ENCODE measurements around the gene RBBP5. TPM values are rescaled to one million over a fixed set of nuclear protein-coding genes. Genes with fewer than 3 reads are reported as not detected.

RBBP5 gene
- total RNA-seq, 3 donors from 2014 or later (not counting 1 experiment from before 2014, with no cell fraction given), result 13.9 to 18.2 (median 17.8) TPM

DNA sequence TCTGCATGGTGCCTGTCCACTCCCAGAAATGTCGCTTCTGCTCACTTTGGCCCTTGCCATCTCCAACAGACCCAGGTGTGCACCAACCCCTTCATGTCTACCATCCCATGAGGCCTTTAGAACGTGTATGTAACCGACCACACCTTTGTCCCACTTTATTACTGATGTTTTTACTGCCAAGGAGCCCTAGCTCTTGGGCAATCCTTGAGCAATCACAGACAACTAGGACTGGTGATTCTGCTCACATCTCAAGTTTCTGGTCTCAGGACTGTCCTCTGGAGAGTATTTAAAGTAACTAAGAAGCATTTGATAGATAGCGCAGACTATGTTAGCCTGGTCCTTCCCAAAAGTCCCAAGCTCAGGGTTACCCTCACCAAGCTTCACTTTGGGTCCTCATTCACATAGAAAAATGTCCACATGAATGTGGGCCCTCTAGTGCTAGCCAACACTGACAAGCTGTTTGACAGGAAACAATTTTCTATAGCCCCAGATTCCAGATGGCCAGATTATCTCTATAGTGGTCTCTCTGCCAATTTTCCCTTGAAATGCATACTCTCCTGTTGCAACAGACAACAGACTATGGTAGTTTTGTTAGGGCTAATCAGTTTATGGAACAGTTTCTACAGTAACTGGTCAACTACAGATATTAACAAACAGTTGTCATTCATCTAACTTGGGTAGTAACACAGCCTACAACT, 30.6 kb downstream of the RBBP5 start:
- Histone ChIP-seq H3K36me3 (ENCODE audit: control insufficient read depth, insufficient read depth, low read length) (peaks cover 79% of the 10 kb centered on the region), H3K4me3 (ENCODE audit: low read length) (no peak overlapping the region), H3K27ac (ENCODE audit: low read length) (no peak overlapping the region), H3K4me1 (ENCODE audit: control insufficient read depth, insufficient read depth, low read length) (no peaks in the 10 kb centered on the region), H3K27me3 (ENCODE audit: control insufficient read depth, insufficient read depth, low read length) (no peaks in the 10 kb centered on the region), H3K9me3 (ENCODE audit: control insufficient read depth, insufficient read depth, low read length) (no peaks in the 10 kb centered on the region)
- Mint-ChIP-seq H3K9me3 (no peaks in the 10 kb centered on the region), H3K27me3 (ENCODE audit: low read depth in 2 of 2) (no peaks in the 10 kb centered on the region), H3K27ac (no peak overlapping the region), H3K4me1 (peaks cover 4 to 7% of the 10 kb centered on the region in 2 donors), H3K4me3 (no peak overlapping the region), H3K36me3 (peaks cover 49% of the 10 kb centered on the region)
- TF ChIP-seq, protein P1, sequence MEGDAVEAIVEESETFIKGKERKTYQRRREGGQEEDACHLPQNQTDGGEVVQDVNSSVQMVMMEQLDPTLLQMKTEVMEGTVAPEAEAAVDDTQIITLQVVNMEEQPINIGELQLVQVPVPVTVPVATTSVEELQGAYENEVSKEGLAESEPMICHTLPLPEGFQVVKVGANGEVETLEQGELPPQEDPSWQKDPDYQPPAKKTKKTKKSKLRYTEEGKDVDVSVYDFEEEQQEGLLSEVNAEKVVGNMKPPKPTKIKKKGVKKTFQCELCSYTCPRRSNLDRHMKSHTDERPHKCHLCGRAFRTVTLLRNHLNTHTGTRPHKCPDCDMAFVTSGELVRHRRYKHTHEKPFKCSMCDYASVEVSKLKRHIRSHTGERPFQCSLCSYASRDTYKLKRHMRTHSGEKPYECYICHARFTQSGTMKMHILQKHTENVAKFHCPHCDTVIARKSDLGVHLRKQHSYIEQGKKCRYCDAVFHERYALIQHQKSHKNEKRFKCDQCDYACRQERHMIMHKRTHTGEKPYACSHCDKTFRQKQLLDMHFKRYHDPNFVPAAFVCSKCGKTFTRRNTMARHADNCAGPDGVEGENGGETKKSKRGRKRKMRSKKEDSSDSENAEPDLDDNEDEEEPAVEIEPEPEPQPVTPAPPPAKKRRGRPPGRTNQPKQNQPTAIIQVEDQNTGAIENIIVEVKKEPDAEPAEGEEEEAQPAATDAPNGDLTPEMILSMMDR (IDR thresholded peaks at IDR 0.05), result no peak
- ATAC-seq (no peak), DNase-seq (no peak)
- intact Hi-C loops (cut with micrococcal nuclease), result no loop called here
- 95% methylated on average over 4 of the region's 4 CpGs for WGBS (ENCODE audit: insufficient coverage)

DNA sequence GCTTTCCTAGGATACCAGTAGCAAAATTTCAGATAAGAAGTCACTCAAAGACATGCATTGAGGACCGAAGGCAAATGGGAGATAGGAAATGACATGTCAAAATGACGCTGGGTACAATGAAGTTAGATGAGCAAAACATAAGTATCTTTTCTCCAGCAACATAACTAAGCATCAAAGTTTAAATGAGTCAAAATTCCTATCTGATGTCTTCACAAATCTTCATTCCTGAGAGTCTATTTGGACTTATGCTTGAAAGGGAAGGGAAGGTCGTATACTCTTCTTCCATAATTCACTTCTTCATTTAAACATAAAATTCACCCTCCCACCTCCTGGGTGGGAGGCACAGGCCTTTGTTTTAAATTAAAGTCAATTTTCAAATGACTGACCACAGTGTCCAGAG, 33.4 kb downstream of the RBBP5 start:
- 100% methylated on average over 2 of the region's 3 CpGs for WGBS (ENCODE audit: insufficient coverage)
- Mint-ChIP-seq H3K27me3 (ENCODE audit: low read depth in 2 of 2) (no peaks in the 10 kb centered on the region), H3K4me3 (no peak overlapping the region), H3K27ac (no peak overlapping the region), H3K9me3 (no peaks in the 10 kb centered on the region), H3K36me3 (peaks cover 29% of the 10 kb centered on the region), H3K4me1 (peaks cover 4 to 10% of the 10 kb centered on the region in 2 donors)
- Histone ChIP-seq H3K36me3 (ENCODE audit: control insufficient read depth, insufficient read depth, low read length) (peaks cover 62% of the 10 kb centered on the region), H3K27me3 (ENCODE audit: control insufficient read depth, insufficient read depth, low read length) (no peaks in the 10 kb centered on the region), H3K4me3 (ENCODE audit: low read length) (no peak overlapping the region), H3K27ac (ENCODE audit: low read length) (no peak overlapping the region), H3K9me3 (ENCODE audit: control insufficient read depth, insufficient read depth, low read length) (no peaks in the 10 kb centered on the region), H3K4me1 (ENCODE audit: control insufficient read depth, insufficient read depth, low read length) (no peaks in the 10 kb centered on the region)
- no peak for DNase-seq
- intact Hi-C loops (cut with micrococcal nuclease), result no loop called here
- TF ChIP-seq, protein P1 (IDR thresholded peaks at IDR 0.05), result no peak
- no peak for ATAC-seq

DNA sequence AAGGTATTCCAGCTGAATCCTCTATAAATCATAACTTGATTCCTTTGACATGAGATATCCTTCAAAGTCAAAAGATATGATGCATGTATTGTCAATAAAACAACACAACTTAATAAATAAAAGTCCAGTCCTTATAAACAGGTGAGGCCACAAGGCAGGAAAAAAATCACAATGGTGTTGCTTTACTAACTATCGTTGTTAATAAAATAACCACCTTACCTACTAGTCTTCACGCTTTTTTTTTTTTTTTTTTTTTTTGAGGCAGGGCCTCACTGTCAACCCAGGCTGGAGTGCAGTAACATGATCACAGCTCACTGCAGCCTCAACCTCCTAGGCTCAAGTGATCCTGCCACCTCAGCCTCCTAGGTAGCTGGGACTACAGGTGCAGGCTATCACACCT, 37.4 kb downstream of the RBBP5 start, which contains the start of gene TMEM81:
TSS of gene TMEM81 (minus strand) at position 101 of the 400 bp plus-strand sequence. CDS start 140 bp downstream, outside the sequence.
- DNase-seq (no peak), ATAC-seq (no peak)
- H3K27ac ChIP-seq (ENCODE audit: low read length), result no peak within 1 kb of the TSS
- peaks cover 31% of the 10 kb centered on the region for H3K36me3 ChIP-seq (ENCODE audit: control insufficient read depth, insufficient read depth, low read length)
- Mint-ChIP-seq H3K9me3 (no peaks in the 10 kb centered on the region), H3K4me1 (peaks cover 4% of the 10 kb centered on the region in 2 donors), H3K27ac (no peak within 1 kb of the TSS), H3K27me3 (ENCODE audit: low read depth in 2 of 2) (no peaks in the 10 kb centered on the region), H3K36me3 (peaks cover 18% of the 10 kb centered on the region), H3K4me3 (no peak within 1 kb of the TSS)
- intact Hi-C loops (cut with micrococcal nuclease), result no loop called here
- no peaks in the 10 kb centered on the region for H3K4me1 ChIP-seq (ENCODE audit: control insufficient read depth, insufficient read depth, low read length)
- no peaks in the 10 kb centered on the region for H3K9me3 ChIP-seq (ENCODE audit: control insufficient read depth, insufficient read depth, low read length)
- TF ChIP-seq, protein P1 (IDR thresholded peaks at IDR 0.05), result no peak
- H3K27me3 ChIP-seq (ENCODE audit: control insufficient read depth, insufficient read depth, low read length), result no peaks in the 10 kb centered on the region
- 93% methylated on average over 2 of the region's 2 CpGs for WGBS (ENCODE audit: insufficient coverage)
- no peak within 1 kb of the TSS for H3K4me3 ChIP-seq (ENCODE audit: low read length)

DNA sequence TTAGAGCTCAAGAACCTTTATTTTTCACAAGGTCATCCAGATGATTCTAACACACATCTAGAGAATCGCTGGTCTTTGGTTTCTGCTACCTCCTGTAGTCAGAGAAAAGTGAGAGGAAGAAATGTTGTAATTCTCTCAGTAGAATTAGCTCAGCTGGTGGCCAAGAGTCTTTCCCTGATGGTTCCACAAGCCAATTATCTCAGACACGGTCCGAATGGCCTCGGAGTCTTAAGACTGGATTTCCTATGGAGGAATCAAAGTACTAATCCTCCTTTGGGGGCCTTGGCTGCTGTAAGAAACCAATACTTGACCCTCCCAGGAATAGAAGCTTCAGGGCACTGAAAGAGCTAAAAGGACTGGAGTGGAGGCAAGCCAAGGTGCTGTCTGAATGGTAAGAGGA, 39.3 kb downstream of the RBBP5 start:
- intact Hi-C loops (cut with micrococcal nuclease), result no loop called here
- H3K9me3 Mint-ChIP-seq, result no peaks in the 10 kb centered on the region
- no peaks in the 10 kb centered on the region for H3K27me3 Mint-ChIP-seq (ENCODE audit: low read depth in 2 of 2)
- no peaks in the 10 kb centered on the region for H3K4me1 ChIP-seq (ENCODE audit: control insufficient read depth, insufficient read depth, low read length)
- no peaks in the 10 kb centered on the region for H3K36me3 Mint-ChIP-seq
- TF ChIP-seq, protein P1 (IDR thresholded peaks at IDR 0.05), result no peak
- no peaks in the 10 kb centered on the region for H3K27me3 ChIP-seq (ENCODE audit: control insufficient read depth, insufficient read depth, low read length)
- H3K4me1 Mint-ChIP-seq, result peaks cover 8 to 10% of the 10 kb centered on the region in 2 donors
- H3K27ac Mint-ChIP-seq, result no peak overlapping the region
- peaks cover 13% of the 10 kb centered on the region for H3K36me3 ChIP-seq (ENCODE audit: control insufficient read depth, insufficient read depth, low read length)
- H3K4me3 ChIP-seq (ENCODE audit: low read length), result no peak overlapping the region
- H3K4me3 Mint-ChIP-seq, result no peak overlapping the region
- 98% methylated on average over 4 of the region's 4 CpGs for WGBS (ENCODE audit: insufficient coverage)
- DNase-seq, result no peak
- H3K9me3 ChIP-seq (ENCODE audit: control insufficient read depth, insufficient read depth, low read length), result no peaks in the 10 kb centered on the region
- no peak overlapping the region for H3K27ac ChIP-seq (ENCODE audit: low read length)
- ATAC-seq, result no peak

Measured in natural killer cell (primary cell).